GM12878 (cell line): ENCODE results near the gene ZNF761.
"Not testable (repeated sequence)": the region's sequence is repeated elsewhere in the genome, so short reads cannot be mapped to it uniquely, and the experiment has no call there.

Experiments
- CREM ChIP-seq: IDR thresholded peaks from 2 replicates; pipeline ENCODE4 v1.6.1; 2014; ENCODE audit warnings: antibody characterized with exemption, low read depth
- CTCF ChIP-seq, 3 experiments: IDR thresholded peaks in 2 of 3; conservative IDR thresholded peaks in 1 of 3; 2 replicates each; pipeline ENCODE4 v1.5.1; 2011; ENCODE audit warnings: low read depth in 3 of 3, low read length in 3 of 3, mild to moderate bottlenecking in 3 of 3, control low read depth in 2 of 3, moderate library complexity in 2 of 3, inconsistent platforms in 1 of 3, mixed read lengths in 1 of 3; ENCODE audit not compliant: control insufficient read depth in 2 of 3, insufficient read depth in 1 of 3; ENCODE audit errors: extremely low read depth in 1 of 3
- JUNB ChIP-seq: IDR thresholded peaks from 2 replicates; pipeline ENCODE4 v1.6.1; 2016; ENCODE audit warnings: antibody characterized with exemption, mild to moderate bottlenecking

DNA sequence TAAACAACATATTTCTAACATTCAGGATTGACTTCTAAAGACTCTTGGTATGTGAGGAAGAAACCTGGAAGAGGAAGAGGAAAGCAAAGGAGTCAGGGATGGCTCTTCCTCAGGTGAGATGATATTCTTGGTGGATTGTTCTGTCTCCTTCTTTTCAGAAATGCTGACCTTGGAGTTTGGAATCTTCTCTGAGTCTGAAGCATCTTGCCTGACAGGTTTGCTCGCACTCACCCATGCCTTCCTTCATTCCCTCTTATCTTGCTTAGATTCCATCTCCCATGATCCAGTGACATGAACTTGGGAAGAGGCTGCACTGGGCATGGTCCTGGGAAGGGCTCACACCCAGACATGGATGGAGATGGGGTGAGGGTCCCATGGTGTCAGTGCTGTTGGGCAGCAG lies 33.9 kb upstream of the ZNF761 start:
- TF ChIP-seq CTCF (IDR thresholded peaks at IDR 0.05 in 2 of 3, conservative IDR thresholded peaks at IDR 0.05 in 1 of 3; ENCODE audit: control insufficient read depth in 2 of 3, extremely low read depth in 1 of 3, insufficient read depth in 1 of 3, low read depth in 3 of 3, low read length in 3 of 3); JUNB; CREM: not testable (repeated sequence)
